AML-193 (cell line): Measurements from ENCODE around the gene KRTAP4-7.
"Not testable (repeated sequence)": the region's sequence is repeated elsewhere in the genome, so short reads cannot be mapped to it uniquely, and the experiment has no call there.

Experiments used
- DNase-seq, 2 experiments: peaks; one replicate each; lab custom pipeline; 2025; lab: John Stamatoyannopoulos, UW

The KRTAP4-7 gene

GRCh38 chr17:41108728-41109386 is 24.9 kb downstream of the KRTAP4-7 start:
- DNase-seq, result not testable (repeated sequence)

- no peak for DNase-seq
Observed at GRCh38 chr17:41111151-41111885, 27.4 kb downstream of the KRTAP4-7 start.

GRCh38 chr17:41116297-41116696 is 32.3 kb downstream of the KRTAP4-7 start:
- DNase-seq, result no peak

- DNase-seq, result not testable (repeated sequence)
Observed at GRCh38 chr17:41117846-41118386, 34.0 kb downstream of the KRTAP4-7 start, which contains the start of gene KRTAP4-11. Gene KRTAP4-11 (minus strand): TSS chr17:41118373. CDS start chr17:41118315, 58 bp downstream.

GRCh38 chr17:41118721-41119120 is 34.8 kb downstream of the KRTAP4-7 start:
- no peak for DNase-seq

- peak; percentile 76 to 78 for DNase-seq
Observed at GRCh38 chr17:41119696-41120690, 36.0 kb downstream of the KRTAP4-7 start.

- DNase-seq, result no peak
Observed at GRCh38 chr17:41121742-41122141, 37.8 kb downstream of the KRTAP4-7 start.

GRCh38 chr17:41123292-41123990 is 39.5 kb downstream of the KRTAP4-7 start:
- not testable (repeated sequence) for DNase-seq

GRCh38 chr17:41123991-41124371 is 40.0 kb downstream of the KRTAP4-7 start, which contains the start of gene KRTAP4-12:
Gene KRTAP4-12 (minus strand): TSS chr17:41124182. CDS start chr17:41124122, 60 bp downstream.
- not testable (repeated sequence) for DNase-seq

- no peak for DNase-seq
Observed at GRCh38 chr17:41125064-41125463, 41.1 kb downstream of the KRTAP4-7 start.

GRCh38 chr17:41126412-41126811 is 42.5 kb downstream of the KRTAP4-7 start:
- no peak for DNase-seq

GRCh38 chr17:41127371-41127770 is 43.4 kb downstream of the KRTAP4-7 start:
- DNase-seq, result no peak

GRCh38 chr17:41131979-41132378 is 48.0 kb downstream of the KRTAP4-7 start:
- DNase-seq, result no peak

GRCh38 chr17:41133880-41134735 is 50.2 kb downstream of the KRTAP4-7 start:
- DNase-seq, result no peak
